CD4-positive, alpha-beta T cell treated with Interleukin-4 for 4 hours (primary cell): ENCODE results near the gene KDELR1.
A peak's percentile ranks its signal among the peaks of the same experiment; 100 is the strongest.

Source experiments
- DNase-seq: peaks from one replicate; pipeline ENCODE4 v3.0.0-alpha.2; 2020

Gene KDELR1

DNA sequence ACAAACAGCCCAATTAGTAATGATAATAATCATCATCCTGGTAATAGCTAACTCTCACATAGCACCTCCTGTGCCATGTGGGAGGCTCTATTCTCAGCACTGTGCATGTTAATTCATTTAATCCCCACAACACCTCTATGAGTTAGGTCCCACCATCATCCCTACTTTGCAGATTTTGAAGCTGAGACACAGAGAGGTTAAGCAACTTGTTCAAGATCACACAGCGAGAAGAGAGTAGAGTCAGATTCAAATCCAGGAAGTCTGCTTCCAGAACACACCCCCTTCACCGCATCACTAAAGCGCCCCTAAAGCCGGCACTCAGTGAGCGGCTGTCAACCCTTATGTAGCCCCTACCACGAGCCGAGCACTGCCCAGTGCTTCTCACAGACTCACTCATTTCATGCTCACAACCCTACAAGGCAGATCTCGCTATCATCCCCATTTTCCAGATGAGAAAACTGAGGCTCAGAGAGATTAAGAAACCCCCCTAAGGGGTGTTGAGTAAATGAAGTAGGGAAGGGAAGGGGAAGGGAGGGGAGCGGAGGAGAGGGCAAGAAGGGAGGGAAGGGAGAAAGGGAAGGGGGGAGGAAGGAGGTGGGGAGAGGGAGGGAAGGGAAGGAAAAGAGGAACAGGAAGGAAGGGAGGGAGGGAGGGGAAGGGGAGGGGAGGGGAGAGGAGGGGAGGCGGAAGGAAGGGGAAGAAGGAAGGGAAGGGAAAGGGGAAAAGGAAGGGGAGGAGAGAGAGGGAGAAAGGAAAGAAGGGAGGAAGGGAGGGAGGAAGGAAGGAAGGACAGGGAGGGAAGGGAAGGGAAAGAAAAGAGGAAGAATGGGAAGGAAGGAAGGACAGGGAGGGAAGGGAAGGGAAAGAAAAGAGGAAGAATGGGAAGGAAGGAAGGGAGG, 49.6 kb downstream of the KDELR1 start:
- DNase-seq: no peak

GRCh38 chr19:48340995-48341394, 50.4 kb downstream of the KDELR1 start:
- DNase-seq: no peak

DNA sequence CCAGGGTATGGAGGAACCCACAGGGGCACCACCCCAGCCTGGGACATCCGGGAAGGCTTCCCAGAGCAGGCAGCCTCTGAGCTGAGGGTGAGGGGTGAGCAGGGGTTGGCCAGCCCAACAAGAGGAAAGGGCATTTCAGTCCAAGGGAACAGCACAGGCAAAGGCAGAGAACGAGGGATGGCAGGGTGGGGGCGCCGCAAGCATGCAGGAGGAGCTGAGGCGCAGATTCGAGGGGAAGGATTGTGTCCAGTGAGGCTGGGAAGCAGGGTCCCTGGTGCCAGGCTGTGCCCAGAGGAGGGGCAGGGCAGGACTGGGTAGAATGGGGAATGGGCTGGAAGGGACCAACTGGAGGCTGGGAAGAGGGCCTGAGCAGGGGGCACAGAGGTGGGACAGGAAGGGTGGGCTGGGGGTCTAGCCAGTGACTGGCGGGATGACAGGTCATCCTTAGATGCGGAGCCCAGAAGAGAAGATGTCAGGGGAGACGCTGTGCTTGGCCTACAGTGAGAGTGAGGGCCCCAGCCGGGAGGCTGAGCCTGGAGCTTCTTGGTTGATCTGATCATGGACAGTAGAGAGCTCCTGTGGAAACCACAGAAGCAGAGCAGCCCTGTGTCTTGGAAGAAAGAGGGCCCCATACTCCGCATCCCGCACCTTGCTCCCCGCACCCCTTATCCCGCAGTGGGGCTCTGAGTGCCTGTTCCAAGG, 52.4 kb downstream of the KDELR1 start:
- DNase-seq: no peak

GRCh38 chr19:48338253-48338755, 53.0 kb downstream of the KDELR1 start:
- no peak for DNase-seq

DNA sequence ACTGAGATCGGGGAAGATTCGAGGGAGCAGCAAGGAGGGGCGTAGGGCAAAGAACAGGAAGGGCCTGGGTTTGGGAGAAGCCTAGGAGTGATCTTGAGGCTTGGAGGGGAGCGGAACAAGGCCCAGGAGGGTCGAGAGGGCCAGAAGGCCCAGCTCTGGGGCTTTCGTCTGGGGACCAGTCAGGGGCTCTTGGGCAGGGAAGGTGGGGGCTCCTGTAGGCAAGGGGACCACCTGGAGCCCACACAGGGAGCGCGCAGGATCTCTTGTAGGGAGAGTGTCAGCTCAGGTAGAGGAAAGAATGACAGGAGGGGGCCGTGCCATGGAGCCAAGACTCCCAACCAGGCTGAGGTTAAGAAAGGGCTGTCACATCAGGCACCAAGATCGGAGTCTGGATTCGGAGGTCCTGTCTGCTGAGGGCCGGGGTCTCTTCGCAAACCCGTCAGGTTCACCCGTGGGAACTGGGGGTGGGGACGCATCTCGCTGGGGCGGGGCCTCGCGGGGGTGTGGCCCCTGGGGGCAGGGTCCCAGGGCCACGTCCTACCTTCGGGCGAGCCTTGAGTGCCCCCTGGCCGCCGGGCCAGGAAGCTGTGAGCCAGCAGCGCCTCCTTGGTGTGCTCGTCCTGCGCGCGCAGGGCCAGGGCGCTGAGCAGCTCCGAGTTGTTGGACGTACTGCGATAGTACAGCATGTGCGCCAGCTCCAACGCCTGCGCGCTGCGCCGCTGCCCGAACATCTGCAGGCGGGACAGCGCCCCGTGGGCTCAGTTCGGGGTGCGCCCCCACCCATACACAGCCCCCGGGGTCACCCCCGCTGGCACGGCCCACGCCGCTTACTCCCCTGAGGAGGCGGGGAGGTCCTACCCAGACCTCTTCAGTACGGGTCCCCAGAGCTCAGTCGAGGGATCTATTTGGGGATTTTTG, 57.6 kb downstream of the KDELR1 start:
- peak; percentile 92 for DNase-seq

DNA sequence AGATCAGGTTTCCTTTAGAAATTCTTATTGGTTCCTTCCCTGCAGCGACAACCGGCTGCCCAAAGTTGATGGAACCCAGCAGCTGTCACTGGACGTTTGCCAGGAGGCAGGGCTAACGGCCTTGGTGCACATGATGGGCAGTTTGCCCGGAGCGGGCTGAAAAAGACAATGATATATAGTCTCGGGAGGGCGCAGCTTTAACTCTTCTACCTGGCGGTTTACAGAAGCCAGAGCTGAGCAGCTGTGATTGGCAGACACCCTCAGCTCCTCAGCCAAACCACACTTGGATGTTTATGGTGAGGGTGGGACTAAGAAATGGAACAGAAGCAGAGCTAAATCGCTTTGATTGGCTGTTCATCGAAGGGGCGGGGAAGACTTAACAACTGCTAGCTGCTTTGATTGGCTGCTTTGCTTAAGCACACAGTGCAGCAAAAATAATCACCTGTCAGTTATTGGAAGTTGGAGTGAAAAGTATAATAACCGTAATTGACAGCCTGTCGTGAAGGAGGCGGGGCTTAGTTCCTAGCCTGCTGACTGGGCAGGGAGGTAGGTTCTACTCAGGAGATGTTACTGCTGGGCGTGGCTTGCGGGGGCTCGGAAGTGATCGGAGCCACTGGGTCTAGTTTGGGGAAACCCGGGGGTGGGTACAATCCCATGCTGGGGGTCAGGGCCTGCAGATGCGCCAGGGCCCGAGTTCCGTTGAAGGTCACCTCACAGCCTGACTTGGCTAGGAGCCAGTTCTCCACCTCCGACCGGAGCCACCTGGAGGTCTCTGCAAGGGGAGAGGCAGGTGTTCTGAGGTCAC, 58.5 kb downstream of the KDELR1 start:
- peak; percentile 100 for DNase-seq
